NCI-H1930 (cell line): Measurements from ENCODE around the gene COPE.
"Not testable (repeated sequence)": the region's sequence is repeated elsewhere in the genome, so short reads cannot be mapped to it uniquely, and the experiment has no call there.

Source experiments
- DNase-seq, 2 experiments: peaks; one replicate each; lab custom pipeline; 2025; lab: John Stamatoyannopoulos, UW

The COPE gene

DNA sequence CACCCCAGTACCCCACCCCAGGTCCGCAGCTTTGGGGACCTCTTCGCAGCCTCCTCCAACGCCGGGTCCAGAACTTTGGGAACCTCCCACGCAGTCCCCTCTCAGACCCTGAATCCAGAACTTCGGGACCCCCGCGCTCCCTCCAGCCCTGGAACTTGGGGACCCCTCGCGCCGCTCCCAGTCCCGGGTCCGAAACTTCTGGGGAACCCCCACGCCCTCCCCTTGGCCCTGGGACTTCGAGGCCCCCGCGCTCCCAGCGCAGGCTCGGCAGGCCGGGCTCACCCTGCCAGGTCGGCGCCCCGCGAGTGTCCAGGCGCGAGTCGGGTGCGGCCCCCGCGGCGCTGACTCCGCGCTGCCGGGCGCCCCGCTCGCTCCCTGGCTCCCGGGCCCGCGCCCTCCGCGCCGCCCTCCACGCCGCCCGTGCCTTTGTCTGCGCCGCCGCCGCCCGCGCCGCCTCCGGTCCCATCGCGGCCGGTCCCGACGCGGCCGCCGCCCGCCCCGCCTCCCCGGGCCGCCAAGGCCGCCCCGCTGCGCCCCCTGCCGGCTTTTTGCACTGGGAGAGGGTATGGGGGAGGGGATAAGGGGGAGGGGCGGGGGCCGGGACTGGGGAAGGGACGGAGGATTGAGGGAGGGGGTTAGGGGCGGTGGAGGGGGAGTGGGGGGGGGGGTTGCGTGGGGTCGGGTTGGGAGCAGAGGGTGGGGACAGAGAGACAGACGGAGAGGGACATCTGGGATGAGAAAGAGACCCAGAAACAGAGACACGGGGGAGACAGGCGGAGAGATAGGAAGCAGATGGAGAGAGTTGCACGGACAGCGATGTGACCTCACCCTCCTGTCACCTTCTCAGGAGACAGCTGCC is 21.8 kb upstream of the COPE start, which contains the start of gene HOMER3:
TSS of gene HOMER3 (minus strand) at position 449 of the 859 bp plus-strand sequence. CDS start 2,235 bp downstream, outside the sequence.
- DNase-seq, result peak; percentile 11 to 62

DNA sequence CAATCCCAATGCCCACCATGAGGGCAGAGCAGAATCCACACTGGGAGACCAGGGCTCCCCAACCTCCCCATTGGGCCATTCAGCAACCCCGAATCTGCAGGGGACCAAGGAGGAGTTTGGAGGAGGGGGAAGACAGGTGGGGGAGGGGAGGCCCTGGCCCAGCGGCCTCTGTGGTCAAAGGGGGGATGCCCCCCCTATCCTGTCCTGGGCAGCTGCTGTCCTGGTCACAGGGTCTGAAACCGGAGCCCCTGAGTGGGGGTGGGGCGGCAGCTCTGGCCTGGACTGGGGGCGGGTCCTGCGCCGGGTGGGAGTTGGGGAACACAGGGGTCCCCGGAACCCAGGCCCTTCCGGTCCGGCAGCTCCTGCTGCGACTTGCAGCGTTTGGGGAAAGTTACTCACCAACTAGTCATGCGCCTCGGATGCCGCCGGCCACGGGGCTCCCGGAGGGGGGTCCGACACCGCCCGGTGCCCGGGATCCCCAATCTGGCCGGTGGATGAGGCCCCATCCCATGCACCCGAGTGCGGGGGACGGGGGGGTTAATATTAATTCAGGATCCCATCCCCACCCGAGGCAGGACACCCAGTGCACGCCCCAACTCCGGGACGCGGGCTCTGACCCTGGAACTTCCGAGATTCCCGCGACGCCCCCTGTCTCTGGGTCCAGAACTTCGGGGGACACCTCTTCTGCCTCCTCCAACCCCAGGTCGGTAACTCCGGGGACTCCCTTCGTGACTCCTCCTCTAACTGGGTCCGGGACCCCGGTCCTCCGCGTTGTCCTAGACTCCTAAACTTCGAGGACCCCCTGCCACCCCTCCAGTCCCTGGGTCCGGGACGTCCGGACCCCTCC is 21.0 kb upstream of the COPE start:
- DNase-seq, result no peak

DNA sequence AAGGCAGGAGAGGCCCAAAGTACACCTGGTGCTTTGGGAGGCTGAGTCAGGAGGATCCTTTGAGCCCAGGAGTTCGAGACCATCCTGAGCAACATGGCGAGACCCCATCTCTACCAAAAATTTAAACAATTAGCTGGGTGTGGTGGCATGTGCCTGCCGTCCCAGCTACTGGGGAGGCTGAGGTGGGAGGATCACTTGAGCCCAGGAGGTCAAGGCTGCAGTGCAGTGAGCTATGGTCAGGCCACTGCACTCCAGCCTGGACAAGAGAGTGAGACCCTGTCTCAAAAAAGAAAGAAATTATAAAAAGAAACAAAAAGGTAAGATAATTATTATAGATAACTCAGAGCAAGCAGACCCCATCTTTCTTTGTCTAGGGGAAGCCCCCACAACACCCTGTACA is 20.0 kb upstream of the COPE start:
- no peak for DNase-seq

DNA sequence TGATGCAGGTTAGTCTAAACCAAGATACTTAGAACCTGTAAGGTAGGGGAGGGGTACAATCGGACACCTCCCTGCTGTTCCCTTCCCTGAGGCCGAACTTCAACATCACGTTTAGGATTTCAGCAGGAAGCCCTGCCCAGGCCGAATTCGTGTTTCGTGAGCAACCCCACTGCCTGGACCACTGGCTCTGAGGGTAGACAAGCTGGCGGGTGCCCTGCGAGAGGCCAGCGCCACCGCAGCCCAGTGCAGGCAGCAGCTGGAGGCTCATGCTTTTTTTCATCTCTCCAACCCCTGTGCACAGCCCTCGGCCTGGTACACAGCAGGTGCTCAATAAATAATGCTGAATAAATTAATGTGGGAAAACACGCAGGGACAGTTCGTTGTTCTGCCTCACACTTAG is 14.1 kb upstream of the COPE start:
- DNase-seq, result no peak

DNA sequence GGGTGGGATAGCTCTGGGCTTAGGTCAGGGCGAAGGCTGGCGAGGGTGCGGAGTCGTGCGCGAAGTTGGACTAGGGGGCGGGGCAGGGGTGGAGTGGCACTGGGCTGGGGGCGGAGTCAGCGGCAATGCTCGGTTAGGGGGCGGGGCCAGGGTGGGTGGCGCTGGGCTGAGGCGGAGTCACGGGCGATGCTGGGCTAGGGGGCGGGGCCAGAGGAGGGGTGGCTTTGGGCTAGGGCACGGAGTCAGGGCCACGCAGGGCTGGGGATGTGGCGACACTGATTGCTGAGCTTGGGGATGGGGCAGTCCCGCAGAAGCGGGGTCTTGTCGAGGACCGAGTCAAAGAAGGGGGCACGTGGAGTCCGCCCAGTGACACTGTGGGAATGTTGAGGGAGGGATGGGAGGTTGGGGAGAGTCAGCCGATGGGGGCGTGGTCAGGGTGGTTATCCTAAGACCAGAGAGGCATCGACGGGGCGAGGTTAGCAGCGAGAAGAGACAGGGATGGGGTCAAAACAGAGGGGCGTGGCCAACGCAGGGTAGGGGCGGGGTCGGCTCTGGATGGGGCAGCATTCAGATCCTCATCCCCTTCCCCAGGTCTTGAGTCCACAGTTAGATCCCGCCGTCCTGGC is 13.1 kb upstream of the COPE start:
- no peak for DNase-seq

DNA sequence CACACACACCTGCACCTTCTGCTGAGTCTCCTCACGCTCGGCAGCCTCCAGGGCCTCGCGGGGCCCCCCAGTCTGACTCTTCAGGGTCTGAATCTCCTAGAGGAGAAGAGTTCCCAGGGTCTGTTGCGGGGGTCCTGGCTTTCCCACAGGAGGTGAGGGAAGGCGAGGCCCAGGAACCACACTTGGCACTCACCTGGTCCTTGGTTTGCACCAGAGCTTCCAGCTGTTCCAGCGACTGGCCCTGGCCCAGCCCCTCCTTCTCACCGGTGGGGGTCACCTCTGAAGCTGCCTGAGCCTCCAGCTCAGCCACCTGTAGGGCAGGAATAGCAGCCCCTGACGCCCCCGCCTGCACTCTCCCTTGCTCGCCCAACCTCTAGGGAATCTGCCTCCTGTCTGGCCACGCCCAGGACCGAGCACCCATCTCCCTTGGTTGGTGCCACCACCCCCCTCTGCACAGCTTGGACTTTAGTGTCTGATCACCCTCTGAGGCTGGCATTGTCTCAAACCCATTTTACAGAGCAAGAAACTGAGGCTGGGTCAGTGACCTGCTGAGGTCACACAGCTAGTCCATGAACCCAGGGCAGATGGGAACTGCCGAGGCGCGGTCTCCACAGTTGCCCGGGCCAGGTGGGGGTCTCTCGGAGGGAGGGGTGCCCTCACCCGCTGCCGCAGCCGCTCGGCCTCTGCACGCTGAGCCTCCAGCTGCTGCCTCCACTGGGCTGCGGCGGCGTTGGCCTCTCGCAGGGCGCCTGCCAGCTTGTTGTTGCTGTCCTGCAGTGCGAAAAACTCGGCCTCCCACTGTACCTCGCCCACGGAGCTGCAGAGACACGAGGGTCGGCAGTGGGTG is 12.4 kb upstream of the COPE start:
- no peak for DNase-seq

DNA sequence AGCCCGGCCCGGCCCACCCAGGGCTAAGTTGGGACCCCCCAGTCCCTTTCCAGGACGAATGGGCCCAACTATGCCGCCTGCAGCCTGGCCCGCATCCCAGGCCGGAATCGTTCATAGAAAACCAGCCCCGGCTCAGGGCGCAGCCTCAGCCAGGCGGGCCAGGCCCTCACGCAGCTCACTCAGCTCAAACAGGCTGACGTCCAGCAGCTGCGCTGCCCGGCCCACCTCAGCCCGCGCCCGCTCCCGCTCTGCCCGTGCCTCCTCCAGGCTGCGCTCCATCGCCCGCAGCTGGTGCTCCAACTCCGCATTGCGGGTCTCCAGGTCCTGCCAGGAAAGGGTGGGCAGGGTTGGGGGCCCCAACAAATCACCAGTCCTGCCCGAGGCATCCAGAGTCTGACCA is 10.1 kb upstream of the COPE start:
- DNase-seq, result no peak

DNA sequence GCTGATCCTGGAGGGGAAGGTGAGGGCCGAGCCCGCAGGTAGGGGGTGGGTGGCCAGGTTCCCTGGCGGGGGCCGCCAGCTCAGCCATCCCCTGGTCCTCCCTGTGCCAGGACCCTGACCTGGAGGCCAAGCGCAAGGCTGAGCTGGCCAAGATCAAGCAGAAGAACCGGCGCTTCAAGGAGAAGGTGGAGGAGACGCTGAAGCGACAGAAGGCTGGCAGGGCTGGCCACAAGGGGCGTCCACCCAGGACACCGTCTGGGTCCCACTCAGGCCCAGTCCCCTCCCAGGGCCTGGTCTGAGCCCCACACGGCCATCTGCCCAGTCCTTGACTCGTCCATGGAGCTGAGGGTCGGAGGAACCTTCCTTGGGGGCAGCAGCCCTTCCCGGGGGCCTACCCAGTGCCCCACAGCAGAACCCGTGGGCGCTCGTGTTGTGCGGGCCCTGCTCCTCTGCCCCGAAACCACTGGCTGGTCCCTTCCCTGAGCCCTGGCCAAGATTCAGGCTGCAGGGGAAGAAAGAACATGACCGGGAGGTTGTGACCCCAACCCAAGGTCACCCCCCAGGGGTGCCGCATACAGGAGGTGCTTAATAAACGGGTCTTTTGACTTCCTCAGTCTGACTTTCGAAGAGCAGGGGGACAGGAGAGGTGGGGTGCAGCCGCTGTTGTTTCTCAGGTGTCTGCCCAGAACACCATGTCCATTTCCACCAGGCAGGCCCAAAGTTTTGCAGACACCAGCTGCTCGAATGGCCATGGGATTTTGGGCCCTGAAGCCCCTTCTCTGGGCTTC is 9.0 kb upstream of the COPE start:
- no peak for DNase-seq

DNA sequence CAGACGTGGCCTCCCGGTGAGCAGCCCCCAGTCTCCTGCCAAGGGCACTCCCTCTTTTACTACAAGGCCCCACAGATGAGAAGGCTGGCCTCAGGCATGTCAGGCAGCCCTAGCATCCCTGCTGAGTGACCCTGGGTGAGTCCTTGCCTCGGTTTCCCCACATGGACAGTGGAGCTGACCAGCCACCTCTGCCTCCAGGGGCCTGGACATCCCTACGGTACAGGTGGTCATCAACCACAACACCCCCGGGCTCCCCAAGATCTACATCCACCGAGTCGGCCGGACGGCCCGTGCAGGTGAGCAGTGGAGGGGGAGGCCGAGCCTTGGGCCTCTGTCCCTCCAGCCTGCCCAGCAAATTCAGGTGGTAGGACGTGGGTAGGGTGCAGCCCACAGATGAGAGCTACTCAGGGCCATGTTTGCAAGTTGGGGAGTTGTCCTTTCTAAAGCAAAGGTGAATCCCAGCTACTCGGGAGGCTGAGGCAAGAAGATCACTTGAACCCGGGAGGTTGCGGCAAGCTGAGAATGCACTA is 5.6 kb upstream of the COPE start:
- no peak for DNase-seq

DNA sequence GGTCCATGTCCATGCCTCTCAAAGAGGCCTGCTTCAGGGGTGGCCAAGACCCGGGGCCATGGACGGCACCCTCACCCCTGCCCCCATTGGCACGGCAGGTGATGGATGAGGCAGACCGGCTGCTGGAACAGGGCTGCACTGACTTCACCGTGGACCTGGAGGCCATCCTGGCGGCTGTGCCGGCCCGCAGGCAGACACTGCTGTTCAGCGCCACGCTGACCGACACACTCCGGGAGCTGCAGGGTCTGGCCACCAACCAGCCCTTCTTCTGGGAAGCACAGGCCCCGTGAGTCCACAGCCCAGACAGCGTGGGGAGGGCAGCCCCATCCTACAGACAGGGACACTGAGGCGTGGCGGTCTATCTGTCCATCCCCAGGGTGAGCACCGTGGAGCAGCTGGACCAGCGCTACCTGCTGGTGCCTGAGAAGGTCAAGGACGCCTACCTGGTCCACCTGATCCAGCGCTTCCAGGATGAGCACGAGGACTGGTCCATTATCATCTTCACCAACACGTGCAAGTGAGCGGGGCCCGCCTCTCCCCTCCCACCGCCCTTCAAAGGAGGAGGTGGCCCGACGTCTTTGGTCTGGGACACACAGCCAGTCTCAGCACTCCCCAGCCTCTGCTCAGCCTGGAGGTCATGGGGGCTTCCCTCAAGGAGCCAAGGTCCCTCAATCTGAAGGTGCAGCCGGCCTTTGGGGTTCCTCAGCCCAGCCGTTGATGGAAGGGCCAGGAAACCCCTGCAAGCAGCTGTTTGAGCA is 3.2 kb upstream of the COPE start:
- no peak for DNase-seq

DNA sequence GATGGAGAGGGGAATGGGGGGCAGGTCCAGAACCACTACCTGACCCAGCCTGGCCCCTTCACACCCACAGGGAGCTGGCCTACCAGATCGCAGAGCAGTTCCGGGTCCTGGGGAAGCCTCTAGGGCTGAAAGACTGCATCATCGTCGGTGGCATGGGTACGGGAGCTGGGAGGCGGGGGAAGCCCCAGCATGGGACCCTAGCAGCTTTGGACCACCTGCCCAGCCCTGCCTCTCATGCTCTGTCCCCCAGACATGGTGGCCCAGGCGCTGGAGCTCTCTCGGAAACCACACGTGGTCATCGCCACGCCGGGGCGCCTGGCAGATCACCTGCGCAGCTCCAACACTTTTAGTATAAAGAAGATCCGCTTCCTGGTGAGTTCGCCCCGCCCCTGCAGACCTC is 2.4 kb upstream of the COPE start:
- no peak for DNase-seq

DNA sequence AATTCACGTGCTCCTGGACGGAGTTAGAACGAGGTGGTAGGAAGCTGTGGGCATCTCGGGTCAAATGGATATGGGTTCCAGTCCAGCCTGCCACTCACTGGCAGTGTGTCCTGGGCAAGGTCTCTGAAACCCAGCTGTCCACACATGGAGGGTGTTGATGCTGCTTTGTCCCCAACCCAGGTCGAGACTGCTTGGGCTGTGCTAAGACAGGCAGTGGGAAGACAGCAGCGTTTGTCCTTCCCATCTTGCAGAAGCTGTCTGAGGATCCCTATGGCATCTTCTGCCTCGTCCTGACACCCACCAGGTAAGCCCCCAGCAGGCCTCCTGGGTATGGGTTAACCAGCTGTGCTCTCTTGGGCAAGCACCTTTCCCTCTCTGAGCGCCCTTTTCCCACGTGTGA is 1.2 kb upstream of the COPE start:
- DNase-seq, result no peak

DNA sequence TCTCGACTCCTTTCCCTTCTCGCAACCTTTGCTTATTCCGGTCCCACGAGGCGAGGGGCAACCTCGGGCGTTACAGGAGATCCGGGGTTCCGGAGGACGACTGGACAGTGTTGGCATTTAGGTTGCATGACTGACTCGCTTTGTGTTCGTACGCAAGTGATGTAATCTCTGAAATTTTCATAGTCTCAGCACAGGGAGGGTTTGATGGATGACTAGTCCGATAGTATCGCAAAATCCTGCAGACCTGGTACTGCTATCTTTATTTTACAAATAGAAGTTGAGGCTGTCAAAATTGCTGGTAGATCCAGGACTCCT is 670 bp upstream of the COPE start:
- DNase-seq, result no peak

DNA sequence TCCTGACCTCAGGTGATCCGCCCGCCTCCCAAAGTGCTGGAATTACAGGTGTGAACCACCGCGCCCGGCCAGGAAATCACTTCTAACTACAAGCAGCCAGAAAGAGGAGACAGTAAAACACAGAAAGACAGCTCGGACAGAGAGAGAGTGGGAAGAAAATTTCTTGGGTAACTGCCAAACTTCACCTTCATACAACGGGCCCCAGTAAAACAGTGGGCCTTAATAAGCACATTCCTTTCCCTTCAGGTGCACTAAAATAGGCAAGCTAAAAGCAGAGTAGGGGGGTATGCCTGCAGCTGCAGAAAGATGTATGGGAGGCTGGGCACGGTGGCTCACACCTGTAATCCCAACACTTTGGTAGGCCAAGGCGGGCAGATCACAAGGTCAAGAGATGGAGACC is 1.6 kb downstream of the COPE start:
- not testable (repeated sequence) for DNase-seq

DNA sequence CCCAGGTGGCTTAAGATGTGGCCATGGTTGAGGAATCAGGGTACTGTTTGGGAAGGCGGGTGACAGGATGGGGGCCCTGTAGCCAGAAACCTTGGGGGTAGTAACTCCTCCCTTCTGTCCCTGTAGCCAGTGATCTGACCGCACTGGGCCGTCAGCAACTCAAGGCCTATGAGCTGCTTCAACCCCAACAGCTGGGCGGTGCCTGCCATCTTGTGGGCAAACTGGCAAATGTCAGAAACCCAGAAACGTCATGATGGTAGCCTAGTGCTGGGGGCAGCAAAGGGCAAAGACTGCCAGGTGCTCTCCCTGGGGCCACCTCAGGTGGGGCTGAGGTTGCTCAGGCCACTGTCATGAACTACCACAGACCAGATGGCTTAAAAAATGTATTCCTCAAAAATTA is 3.5 kb downstream of the COPE start:
- DNase-seq, result peak in 1 of 2 experiments; percentile 4

DNA sequence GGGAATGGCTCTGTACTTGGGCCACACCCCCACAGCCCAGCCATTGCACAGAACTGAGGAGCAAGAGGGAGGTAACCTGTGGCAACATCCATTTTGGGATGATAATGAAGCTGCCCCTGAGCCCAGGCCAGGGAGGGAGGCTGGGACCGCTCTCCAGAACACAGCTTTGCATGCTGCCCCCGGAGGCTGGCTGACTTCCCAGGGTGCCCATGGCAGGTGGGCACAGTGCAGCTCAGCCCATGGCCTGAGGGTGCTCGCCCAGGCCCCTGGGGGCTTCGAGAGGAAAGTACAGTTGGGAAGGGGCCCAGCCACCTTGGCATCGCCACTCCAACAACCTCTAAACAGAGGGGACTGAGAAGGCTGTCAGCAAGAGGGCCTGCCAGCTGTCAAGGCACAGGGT is 5.7 kb downstream of the COPE start:
- DNase-seq, result no peak

DNA sequence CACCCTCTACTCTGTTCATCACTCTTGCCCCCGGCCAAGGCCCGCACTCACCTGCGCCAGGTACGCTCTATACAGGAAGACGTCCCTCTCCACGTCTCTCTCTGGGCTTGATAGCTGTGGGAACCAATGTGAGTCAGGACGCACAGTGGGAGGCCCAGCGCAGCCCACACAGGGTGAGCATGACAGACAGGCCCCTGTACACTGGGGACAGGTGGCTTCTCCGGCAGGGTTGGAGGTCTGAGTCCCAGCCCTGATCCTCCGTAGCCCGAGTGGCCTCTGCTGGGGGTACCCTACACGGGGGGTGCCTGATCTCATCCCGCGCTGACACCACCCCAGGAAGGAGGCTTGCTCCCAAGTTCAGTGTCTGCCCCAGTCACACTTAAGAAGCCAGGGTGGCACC is 6.3 kb downstream of the COPE start:
- DNase-seq, result no peak

DNA sequence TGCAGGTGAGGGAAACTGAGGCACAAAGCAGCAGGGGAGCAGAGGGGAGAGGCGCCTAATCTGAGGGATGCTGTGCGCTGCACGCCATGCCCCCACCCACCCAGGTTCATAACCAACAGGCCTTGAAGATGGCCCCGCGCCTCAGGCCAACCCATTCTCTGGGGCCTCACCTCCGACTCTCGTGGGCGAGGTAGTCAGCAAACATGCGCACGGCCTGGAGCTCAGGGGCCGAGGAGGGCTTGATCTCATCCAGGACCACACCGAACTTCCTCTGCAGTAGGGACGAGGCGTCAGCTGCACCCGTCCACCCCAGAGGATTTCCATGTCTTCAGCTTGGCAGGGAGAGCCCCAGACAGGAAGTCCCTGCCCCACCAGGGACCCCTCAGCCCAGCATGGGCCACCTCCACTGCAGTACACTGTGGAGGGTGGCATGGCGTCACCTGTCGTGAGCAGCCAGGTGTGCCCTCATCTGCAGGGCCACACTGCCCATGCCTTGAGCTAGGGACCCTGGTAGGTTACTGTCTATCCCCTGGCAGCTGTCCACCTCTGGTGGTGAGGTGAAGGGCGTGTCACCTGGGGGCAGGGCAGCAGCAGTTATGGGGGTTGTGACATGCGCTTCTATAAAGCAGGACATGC is 8.3 kb downstream of the COPE start:
- no peak for DNase-seq

DNA sequence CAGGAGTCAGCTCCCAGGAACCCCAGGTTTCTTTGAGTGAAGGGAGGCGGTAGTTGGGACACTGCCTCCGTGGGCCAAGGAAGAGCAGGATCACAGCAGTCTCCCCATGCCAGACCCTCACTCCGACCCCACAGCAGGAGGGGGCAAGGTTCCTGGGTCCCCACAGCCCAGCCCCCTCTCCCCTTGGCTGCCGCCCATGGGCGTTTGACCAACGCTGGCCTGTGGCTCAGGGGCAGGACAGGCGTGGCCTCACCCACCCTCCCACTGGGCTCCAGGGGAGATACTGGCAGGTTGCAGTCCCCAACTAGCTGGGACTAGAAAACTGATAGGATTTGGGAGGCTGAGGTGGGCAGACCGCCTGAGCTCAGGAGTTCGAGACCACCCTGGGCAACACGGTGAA is 9.2 kb downstream of the COPE start:
- DNase-seq, result no peak
